ENCODE data around the gene SGCD. TPM values are rescaled to one million over a fixed set of nuclear protein-coding genes. Genes with fewer than 3 reads are reported as not detected.

The SGCD gene
- total RNA-seq, 2 experiments from 2014 or later, result not detected

- Histone ChIP-seq H4K20me1 (ENCODE audit: insufficient read depth, low read length) (no peaks in the 10 kb centered on the region), H3K4me1 (ENCODE audit: insufficient read depth, low read length, poor library complexity, severe bottlenecking) (no peaks in the 10 kb centered on the region), H2AFZ (ENCODE audit: low read length) (no peak overlapping the region), H3K36me3 (ENCODE audit: insufficient read depth, low read length) (no peaks in the 10 kb centered on the region), H3K4me2 (ENCODE audit: low read length) (no peak overlapping the region), H3K9me3 (ENCODE audit: low read length) (no peaks in the 10 kb centered on the region), H3K79me2 (ENCODE audit: insufficient read depth, low read depth, low read length) (no peaks in the 10 kb centered on the region), H3K9me2 (ENCODE audit: insufficient read depth, low read length) (no peaks in the 10 kb centered on the region), H3K27ac (ENCODE audit: low read depth, low read length, poor library complexity, severe bottlenecking) (no peak overlapping the region), H3K4me3 (ENCODE audit: low read depth, low read length, poor library complexity, severe bottlenecking) (no peak overlapping the region)
- BruUV-seq (replicated peaks), result no TSS peak
- ChIA-PET POLR2A (no interaction called here), CTCF (ENCODE audit: unreplicated experiment) (no interaction called here)
- TF ChIP-seq EZH2phosphoT487 (IDR thresholded peaks at IDR 0.05; ENCODE audit: borderline replicate concordance, low read depth, low read length) (no peak), CTCF (conservative IDR thresholded peaks at IDR 0.05; ENCODE audit: low read length) (no peak)
- intact Hi-C loops (cut with micrococcal nuclease; ENCODE audit: unreplicated experiment), result no loop called here
- DNase-seq (ENCODE audit: low spot score), result no peak
Observed at GRCh38 chr5:156466871-156467270, 139.9 kb downstream of the SGCD start.

- H3K9me2 ChIP-seq (ENCODE audit: insufficient read depth, low read length), result no peaks in the 10 kb centered on the region
- ChIA-PET POLR2A (interaction anchor here (0.6 to 1.2 kb wide), 3 partner anchors 9 to 13 kb away, joined by 3 to 5 read pairs (median 5); no protein-coding TSS in a partner anchor), CTCF (ENCODE audit: unreplicated experiment) (interaction anchor here (0.7 kb wide), 1 partner anchor 10 kb away, joined by 3 read pairs; no protein-coding TSS in a partner anchor)
- no peaks in the 10 kb centered on the region for H4K20me1 ChIP-seq (ENCODE audit: insufficient read depth, low read length)
- no TSS peak for BruUV-seq (replicated peaks)
- DNase-seq (ENCODE audit: low spot score), result no peak
- no peaks in the 10 kb centered on the region for H3K9me3 ChIP-seq (ENCODE audit: low read length)
- no peak overlapping the region for H2AFZ ChIP-seq (ENCODE audit: low read length)
- no peaks in the 10 kb centered on the region for H3K4me1 ChIP-seq (ENCODE audit: insufficient read depth, low read length, poor library complexity, severe bottlenecking)
- TF ChIP-seq CTCF (conservative IDR thresholded peaks at IDR 0.05; ENCODE audit: low read length) (no peak), EZH2phosphoT487 (IDR thresholded peaks at IDR 0.05; ENCODE audit: borderline replicate concordance, low read depth, low read length) (no peak)
- H3K79me2 ChIP-seq (ENCODE audit: insufficient read depth, low read depth, low read length), result no peaks in the 10 kb centered on the region
- no peak overlapping the region for H3K27ac ChIP-seq (ENCODE audit: low read depth, low read length, poor library complexity, severe bottlenecking)
- no peaks in the 10 kb centered on the region for H3K36me3 ChIP-seq (ENCODE audit: insufficient read depth, low read length)
- intact Hi-C loops (cut with micrococcal nuclease; ENCODE audit: unreplicated experiment), result no loop called here
- no peak overlapping the region for H3K4me3 ChIP-seq (ENCODE audit: low read depth, low read length, poor library complexity, severe bottlenecking)
- no peak overlapping the region for H3K4me2 ChIP-seq (ENCODE audit: low read length)
Observed at GRCh38 chr5:156469636-156470035, 142.7 kb downstream of the SGCD start.

GRCh38 chr5:156471893-156472292, 144.9 kb downstream of the SGCD start:
- H3K4me3 ChIP-seq (ENCODE audit: low read depth, low read length, poor library complexity, severe bottlenecking), result no peak overlapping the region
- H2AFZ ChIP-seq (ENCODE audit: low read length), result no peak overlapping the region
- no peaks in the 10 kb centered on the region for H3K9me2 ChIP-seq (ENCODE audit: insufficient read depth, low read length)
- ChIA-PET CTCF (ENCODE audit: unreplicated experiment) (no interaction called here), POLR2A (no interaction called here)
- H3K27ac ChIP-seq (ENCODE audit: low read depth, low read length, poor library complexity, severe bottlenecking), result no peak overlapping the region
- H4K20me1 ChIP-seq (ENCODE audit: insufficient read depth, low read length), result no peaks in the 10 kb centered on the region
- no peak overlapping the region for H3K4me2 ChIP-seq (ENCODE audit: low read length)
- no TSS peak for BruUV-seq (replicated peaks)
- TF ChIP-seq CTCF (conservative IDR thresholded peaks at IDR 0.05; ENCODE audit: low read length) (no peak), EZH2phosphoT487 (IDR thresholded peaks at IDR 0.05; ENCODE audit: borderline replicate concordance, low read depth, low read length) (no peak)
- intact Hi-C loops (cut with micrococcal nuclease; ENCODE audit: unreplicated experiment), result no loop called here
- no peaks in the 10 kb centered on the region for H3K9me3 ChIP-seq (ENCODE audit: low read length)
- no peaks in the 10 kb centered on the region for H3K4me1 ChIP-seq (ENCODE audit: insufficient read depth, low read length, poor library complexity, severe bottlenecking)
- H3K79me2 ChIP-seq (ENCODE audit: insufficient read depth, low read depth, low read length), result no peaks in the 10 kb centered on the region
- H3K36me3 ChIP-seq (ENCODE audit: insufficient read depth, low read length), result no peaks in the 10 kb centered on the region
- no peak for DNase-seq (ENCODE audit: low spot score)

Measured in OCI-LY7 (cell line).